H1 (cell line): ENCODE results near the gene LRRC4C. TPM values are rescaled to one million over a fixed set of nuclear protein-coding genes. Genes with fewer than 3 reads are reported as not detected.

ENCODE experiments used
- CTCF ChIA-PET: fragments of 300-600 bp; sonication (Branson Sonifier 250); formaldehyde crosslinking; loops from one replicate; lab custom pipeline; 2021; ENCODE audit not compliant: partially characterized antibody; lab: Charles Lee
- POLR2A ChIA-PET: fragments of 300-600 bp; sonication (Branson Sonifier 250); formaldehyde crosslinking; loops from one replicate; lab custom pipeline; 2021; ENCODE audit warnings: inconsistent platforms; ENCODE audit not compliant: partially characterized antibody; lab: Charles Lee
- DNase-seq, 2 experiments: peaks; one replicate each; pipeline versions ENCODE4 v3.0.0 to v3.0.0-alpha.2; 2010 to 2022; ENCODE audit warnings: low spot score in 2 of 2, low read depth in 1 of 2, mixed read lengths in 1 of 2
- FAIRE-seq: peaks from 2 replicates; lab custom pipeline; 2011; peaks lifted over from hg19 to GRCh38; lab: Jason Lieb, UNC
- H2AFZ ChIP-seq: 2 replicates; pipeline ENCODE4 v1.8.1; 2012; ENCODE audit warnings: low read length, inconsistent platforms
- H2AK5ac ChIP-seq: 2 replicates; pipeline ENCODE4 v1.6.1; 2013; ENCODE audit warnings: low read depth, low read length
- H2BK120ac ChIP-seq: replicated peaks from 2 replicates; pipeline ENCODE3; 2013; ENCODE audit warnings: low read depth, low read length, inconsistent platforms
- H2BK12ac ChIP-seq: 2 replicates; pipeline ENCODE4 v1.6.1; 2013; ENCODE audit warnings: low read depth, low read length
- H2BK15ac ChIP-seq: 2 replicates; pipeline ENCODE4 v1.6.1; 2013; ENCODE audit warnings: low read length
- H2BK20ac ChIP-seq: 2 replicates; pipeline ENCODE4 v1.6.1; 2013; ENCODE audit warnings: low read length
- H2BK5ac ChIP-seq: 2 replicates; pipeline ENCODE4 v1.6.1; 2013; ENCODE audit warnings: low read depth, low read length
- H3K14ac ChIP-seq: 2 replicates; pipeline ENCODE4 v1.6.1; 2013; ENCODE audit warnings: inconsistent platforms; ENCODE audit not compliant: insufficient read length
- H3K18ac ChIP-seq: 2 replicates; pipeline ENCODE4 v1.6.1; 2013; ENCODE audit warnings: low read length; ENCODE audit errors: extremely low read depth
- H3K23ac ChIP-seq: 2 replicates; pipeline ENCODE4 v1.6.1; 2013; ENCODE audit warnings: inconsistent platforms; ENCODE audit not compliant: insufficient read length
- H3K23me2 ChIP-seq: 2 replicates; pipeline ENCODE4 v1.6.1; 2013; ENCODE audit warnings: low read depth, low read length
- H3K27ac ChIP-seq: 2 replicates; pipeline ENCODE4 v1.6.1; 2011; ENCODE audit warnings: low read depth, low read length, inconsistent platforms
- H3K27me3 ChIP-seq, 4 experiments: replicated peaks in 1 of 4; 1 replicate in 1 of 4; 2 replicates in 3 of 4; pipeline versions ENCODE4 v1.6.1 to v1.8.1; 2011 to 2013; ENCODE audit warnings: low read length in 3 of 4, mild to moderate bottlenecking in 3 of 4, inconsistent platforms in 2 of 4, mixed read lengths in 2 of 4, moderate library complexity in 1 of 4; ENCODE audit not compliant: control insufficient read depth in 3 of 4, insufficient read depth in 3 of 4; ENCODE audit errors: extremely low read depth in 1 of 4
- H3K36me3 ChIP-seq, 4 experiments: 2 replicates each; pipeline versions ENCODE4 v1.6.1 to v1.8.1; 2011 to 2013; ENCODE audit warnings: mild to moderate bottlenecking in 4 of 4, low read length in 3 of 4, moderate library complexity in 2 of 4, control low read depth in 1 of 4, inconsistent platforms in 1 of 4; ENCODE audit not compliant: insufficient read depth in 4 of 4, control insufficient read depth in 2 of 4
- H3K4ac ChIP-seq: replicated peaks from 2 replicates; pipeline ENCODE3; 2013; ENCODE audit warnings: low read length, low read depth, mixed read lengths, inconsistent platforms; ENCODE audit not compliant: insufficient read length
- H3K4me1 ChIP-seq, 4 experiments: replicated peaks in 1 of 4; 1 replicate in 1 of 4; 2 replicates in 3 of 4; pipeline versions ENCODE4 v1.6.1 to v1.8.1; 2011 to 2013; ENCODE audit warnings: low read length in 3 of 4, inconsistent platforms in 2 of 4, mixed read lengths in 1 of 4; ENCODE audit not compliant: insufficient read depth in 4 of 4, control insufficient read depth in 3 of 4
- H3K4me2 ChIP-seq, 2 experiments: 2 replicates each; pipeline versions ENCODE4 v1.6.1 to v1.8.1; 2011 to 2013; ENCODE audit warnings: low read depth in 2 of 2, low read length in 2 of 2, control low read depth in 1 of 2, inconsistent platforms in 1 of 2, mild to moderate bottlenecking in 1 of 2; ENCODE audit not compliant: insufficient read depth in 1 of 2
- H3K4me3 ChIP-seq, 4 experiments: fragments of 200-600, 300-600 bp in 1 of 4; sonication (generic), shearing (Covaris generic), sonication (Bioruptor Twin) in 1 of 4; 2 replicates each; pipeline versions ENCODE4 v1.5.1 to v1.8.1; 2011 to 2016; ENCODE audit warnings: low read length in 4 of 4, low read depth in 3 of 4, control low read depth in 2 of 4, inconsistent platforms in 2 of 4, mild to moderate bottlenecking in 2 of 4, mixed read lengths in 1 of 4, moderate library complexity in 1 of 4; ENCODE audit not compliant: insufficient read depth in 2 of 4; ENCODE audit errors: extremely low read depth in 1 of 4
- H3K56ac ChIP-seq: replicated peaks from 2 replicates; pipeline ENCODE3; 2013; ENCODE audit warnings: low read depth, mild to moderate bottlenecking, mixed read lengths, low read length, inconsistent platforms; ENCODE audit not compliant: insufficient read length
- H3K79me1 ChIP-seq: 2 replicates; pipeline ENCODE4 v1.6.1; 2013; ENCODE audit warnings: low read depth, low read length, control low read depth
- H3K79me2 ChIP-seq, 2 experiments: 2 replicates each; pipeline versions ENCODE4 v1.6.1 to v1.8.1; 2012 to 2013; ENCODE audit warnings: low read length in 2 of 2, mild to moderate bottlenecking in 2 of 2, inconsistent platforms in 1 of 2; ENCODE audit not compliant: insufficient read depth in 2 of 2, control insufficient read depth in 1 of 2
- H3K9ac ChIP-seq, 4 experiments: replicated peaks in 1 of 4; 1 replicate in 1 of 4; 2 replicates in 3 of 4; pipeline versions ENCODE4 v1.6.1 to v1.8.1; 2011 to 2013; ENCODE audit warnings: low read depth in 3 of 4, low read length in 3 of 4, control low read depth in 2 of 4, mild to moderate bottlenecking in 2 of 4, moderate library complexity in 2 of 4, inconsistent platforms in 1 of 4; ENCODE audit errors: extremely low read depth in 1 of 4
- H3K9me3 ChIP-seq, 2 experiments: 2 replicates each; pipeline versions ENCODE4 v1.6.1 to v1.8.1; 2012 to 2013; ENCODE audit warnings: mild to moderate bottlenecking in 2 of 2, moderate library complexity in 2 of 2, control low read depth in 1 of 2, inconsistent platforms in 1 of 2, low read depth in 1 of 2, low read length in 1 of 2, mixed read lengths in 1 of 2; ENCODE audit not compliant: insufficient read depth in 2 of 2
- H4K20me1 ChIP-seq, 2 experiments: replicated peaks in 1 of 2; 2 replicates each; pipeline versions ENCODE3 to v1.8.1; 2011 to 2013; ENCODE audit warnings: inconsistent platforms in 2 of 2, low read length in 2 of 2, mild to moderate bottlenecking in 1 of 2; ENCODE audit not compliant: insufficient read depth in 2 of 2, control insufficient read depth in 1 of 2
- H4K5ac ChIP-seq: 2 replicates; pipeline ENCODE4 v1.6.1; 2013; ENCODE audit warnings: low read length, low read depth, mixed read lengths, inconsistent platforms; ENCODE audit not compliant: insufficient read length
- H4K8ac ChIP-seq: 2 replicates; pipeline ENCODE4 v1.8.0; 2013; ENCODE audit warnings: mild to moderate bottlenecking, moderate library complexity, low read length, inconsistent platforms; ENCODE audit not compliant: insufficient read depth; ENCODE audit errors: extremely low read depth
- H4K91ac ChIP-seq: replicated peaks from 2 replicates; pipeline ENCODE3; 2013; ENCODE audit warnings: low read length, mixed read lengths, inconsistent platforms; ENCODE audit not compliant: insufficient read length
- ATF2 ChIP-seq: IDR thresholded peaks from 2 replicates; pipeline ENCODE4 v1.6.1; 2012; ENCODE audit warnings: low read length, inconsistent platforms
- ATF3 ChIP-seq: IDR thresholded peaks from 2 replicates; pipeline ENCODE4 v1.6.1; 2011; ENCODE audit warnings: low read depth, mild to moderate bottlenecking, low read length; ENCODE audit not compliant: insufficient read depth
- CBX5 ChIP-seq: fragments of 300-800, 300-1000 bp; sonication (generic); IDR thresholded peaks from 2 replicates; pipeline ENCODE4 v1.7.1; 2016; ENCODE audit warnings: antibody characterized with exemption, low read length, low read depth
- CHD1 ChIP-seq: IDR thresholded peaks from 2 replicates; pipeline ENCODE4 v1.6.1; 2012; ENCODE audit warnings: low read depth, low read length, improper control_type of control experiment
- CTBP2 ChIP-seq: IDR thresholded peaks from 2 replicates; pipeline ENCODE4 v1.7.0; 2011; ENCODE audit warnings: borderline replicate concordance, mild to moderate bottlenecking, moderate library complexity, mixed read lengths, low read length; ENCODE audit not compliant: insufficient read depth, insufficient read length
- EGR1 ChIP-seq: IDR thresholded peaks from 2 replicates; pipeline ENCODE4 v1.6.1; 2011; ENCODE audit warnings: low read depth, low read length, borderline replicate concordance
- GTF2F1 ChIP-seq: IDR thresholded peaks from 2 replicates; pipeline ENCODE4 v1.6.1; 2012; ENCODE audit warnings: low read depth, low read length, improper control_type of control experiment, borderline replicate concordance
- HDAC6 ChIP-seq: IDR thresholded peaks from one replicate; pipeline ENCODE4 v1.7.1; 2012; ENCODE audit warnings: low read depth, mild to moderate bottlenecking, inconsistent platforms, low read length, moderate library complexity
- PHF8 ChIP-seq: fragments of 200-600 bp; sonication (generic); conservative IDR thresholded peaks from 2 replicates; pipeline ENCODE4 v1.7.1; 2012; ENCODE audit warnings: low read depth, mild to moderate bottlenecking, inconsistent platforms, low read length, moderate library complexity
- RFX5 ChIP-seq: IDR thresholded peaks from 2 replicates; pipeline ENCODE4 v1.6.1; 2011; ENCODE audit warnings: low read depth, low read length, improper control_type of control experiment, borderline replicate concordance
- SAP30 ChIP-seq: fragments of 300-600 bp; sonication (generic); IDR thresholded peaks from 2 replicates; pipeline ENCODE4 v1.7.1; 2012; ENCODE audit warnings: low read length, moderate library complexity, mild to moderate bottlenecking, inconsistent platforms; ENCODE audit not compliant: insufficient read depth, insufficient replicate concordance
- SUZ12 ChIP-seq: fragments of 200-600 bp; sonication (generic); IDR thresholded peaks from 2 replicates; pipeline ENCODE4 v1.6.1; 2012; ENCODE audit warnings: mild to moderate bottlenecking, inconsistent platforms, low read length, moderate library complexity, mixed read lengths
- WGBS, 2 experiments: shearing (Covaris generic) in 1 of 2; methylation state at CpG; one replicate each; pipeline versions ENCODE4 v1.1.6 to v1.1.7; 2013 to 2015; ENCODE audit warnings: low lambda C conversion rate in 2 of 2, mixed read lengths in 2 of 2, inconsistent platforms in 1 of 2, low coverage in 1 of 2, missing lambda C conversion rate in 1 of 2; ENCODE audit not compliant: insufficient replicate concordance in 2 of 2, insufficient coverage in 1 of 2, insufficient read length in 1 of 2; ENCODE audit errors: extremely low coverage in 1 of 2, missing lambda C conversion rate in 1 of 2; 5-methylcytosine and 5-hydroxymethylcytosine counted together
- polyA plus RNA-seq, 7 experiments: library from polyadenylated mRNA; depleted of rRNA in 3 of 7; stranded (reverse) in 5 of 7; unstranded in 2 of 7; fragments of >200 nt in 5 of 7; fragments of 200-250 nt in 2 of 7; gene quantifications; 1 replicate in 5 of 7; 2 replicates in 1 of 7; 4 replicates in 1 of 7; pipeline versions ENCODE4 v1.2.1 to v1.2.3, GENCODE V29; 2011 to 2013; ENCODE audit warnings: missing spikeins in 2 of 7, mixed read lengths in 2 of 7
- total RNA-seq: library from RNA; stranded (reverse); fragmentation: NEBNext Ultra II Directional; extraction: Animal tissue kit (Norgen Biotek cat#: 25700); gene quantifications from 2 replicates; pipeline ENCODE4 v1.2.1, GENCODE V29; 2021

LRRC4C gene
- total and polyA plus RNA-seq, 2 of the 8 experiments (the other 6 are each of a cell fraction or from before 2014, with no cell fraction given): 0.23 to 2.2 TPM

DNA sequence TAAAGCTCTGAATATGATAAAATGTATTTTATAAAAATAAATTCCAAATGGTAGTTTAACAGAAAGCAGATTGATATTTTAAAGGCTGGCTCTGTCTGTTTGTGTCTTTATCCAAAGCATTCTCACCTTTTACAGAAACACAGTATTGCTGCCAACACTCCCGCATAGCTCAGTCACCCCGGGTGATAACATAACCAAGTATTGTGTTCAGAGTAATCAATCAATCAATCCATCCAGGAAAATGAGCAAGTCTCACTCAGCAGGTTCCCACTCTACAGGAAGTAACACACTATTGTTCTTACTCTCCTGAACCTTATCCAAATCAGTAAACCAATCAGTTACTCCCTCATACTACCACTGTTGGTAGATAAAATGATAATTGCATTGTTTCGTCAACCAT, 203.4 kb downstream of the LRRC4C start:
- H4K91ac ChIP-seq: no peak overlapping the region
- H3K79me2 ChIP-seq: no peaks in the 10 kb centered on the region
- 100% methylated on average over 3 of the region's 3 CpGs; no CpG with 5 or more reads in 1 of the 2 experiments for WGBS, 2 experiments
- no peaks in the 10 kb centered on the region for H3K36me3 ChIP-seq
- no peak overlapping the region for H3K56ac ChIP-seq
- H4K8ac ChIP-seq: no peak overlapping the region
- H3K14ac ChIP-seq: no peak overlapping the region
- H3K4ac ChIP-seq: no peak overlapping the region
- no peak for DNase-seq
- H4K5ac ChIP-seq: no peak overlapping the region
- H4K20me1 ChIP-seq: no peaks in the 10 kb centered on the region
- H3K79me1 ChIP-seq: no peaks in the 10 kb centered on the region
- CTCF ChIA-PET: no interaction called here
- H3K9me3 ChIP-seq: no peaks in the 10 kb centered on the region
- H3K23ac ChIP-seq: no peak overlapping the region
- no peak overlapping the region for H3K4me2 ChIP-seq
- no peak overlapping the region for H2BK5ac ChIP-seq
- H3K27ac ChIP-seq: no peak overlapping the region
- no peak overlapping the region for H2AFZ ChIP-seq
- no peak for FAIRE-seq
- H2BK12ac ChIP-seq: no peak overlapping the region
- H2BK15ac ChIP-seq: no peak overlapping the region
- no peaks in the 10 kb centered on the region for H3K23me2 ChIP-seq
- H3K27me3 ChIP-seq: no peaks in the 10 kb centered on the region
- no peak overlapping the region for H2AK5ac ChIP-seq
- POLR2A ChIA-PET: no interaction called here
- H3K4me1 ChIP-seq: no peaks in the 10 kb centered on the region
- no peak overlapping the region for H2BK120ac ChIP-seq
- H2BK20ac ChIP-seq: no peak overlapping the region
- no peak overlapping the region for H3K9ac ChIP-seq
- H3K18ac ChIP-seq: no peak overlapping the region
- H3K4me3 ChIP-seq: no peak overlapping the region
- TF ChIP-seq EGR1 (no peak), HDAC6 (no peak), SUZ12 (no peak), ATF2 (no peak), RFX5 (no peak), SAP30 (no peak), PHF8 (no peak), GTF2F1 (no peak), CBX5 (no peak), ATF3 (no peak), CHD1 (no peak), CTBP2 (no peak)
